ENCODE measurements around the gene PGAM1.

DNA sequence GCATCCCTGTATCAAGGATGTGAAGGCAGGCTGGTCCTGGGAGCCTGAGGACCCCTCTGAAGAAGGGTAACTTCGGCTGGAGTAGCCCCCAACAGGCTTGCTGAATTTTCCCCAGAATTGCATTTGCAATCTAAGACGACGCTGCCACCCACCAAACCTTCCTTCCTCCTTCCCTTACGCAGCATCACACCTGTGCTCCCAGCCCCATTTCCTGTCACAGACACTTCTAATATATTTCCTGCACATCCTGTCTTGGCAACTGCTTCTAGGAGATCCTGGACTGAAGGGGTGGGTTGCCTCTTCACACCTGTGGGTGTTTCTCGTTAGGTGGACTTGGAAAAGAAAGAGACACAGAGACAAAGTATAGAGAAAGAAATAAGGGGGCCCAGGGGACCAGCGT is 9.4 kb upstream of the PGAM1 start:
- TF ChIP-seq, protein P1, sequence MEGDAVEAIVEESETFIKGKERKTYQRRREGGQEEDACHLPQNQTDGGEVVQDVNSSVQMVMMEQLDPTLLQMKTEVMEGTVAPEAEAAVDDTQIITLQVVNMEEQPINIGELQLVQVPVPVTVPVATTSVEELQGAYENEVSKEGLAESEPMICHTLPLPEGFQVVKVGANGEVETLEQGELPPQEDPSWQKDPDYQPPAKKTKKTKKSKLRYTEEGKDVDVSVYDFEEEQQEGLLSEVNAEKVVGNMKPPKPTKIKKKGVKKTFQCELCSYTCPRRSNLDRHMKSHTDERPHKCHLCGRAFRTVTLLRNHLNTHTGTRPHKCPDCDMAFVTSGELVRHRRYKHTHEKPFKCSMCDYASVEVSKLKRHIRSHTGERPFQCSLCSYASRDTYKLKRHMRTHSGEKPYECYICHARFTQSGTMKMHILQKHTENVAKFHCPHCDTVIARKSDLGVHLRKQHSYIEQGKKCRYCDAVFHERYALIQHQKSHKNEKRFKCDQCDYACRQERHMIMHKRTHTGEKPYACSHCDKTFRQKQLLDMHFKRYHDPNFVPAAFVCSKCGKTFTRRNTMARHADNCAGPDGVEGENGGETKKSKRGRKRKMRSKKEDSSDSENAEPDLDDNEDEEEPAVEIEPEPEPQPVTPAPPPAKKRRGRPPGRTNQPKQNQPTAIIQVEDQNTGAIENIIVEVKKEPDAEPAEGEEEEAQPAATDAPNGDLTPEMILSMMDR (IDR thresholded peaks at IDR 0.05; ENCODE audit: low read depth, low read length), result no peak
- TF ChIP-seq, protein P2, sequence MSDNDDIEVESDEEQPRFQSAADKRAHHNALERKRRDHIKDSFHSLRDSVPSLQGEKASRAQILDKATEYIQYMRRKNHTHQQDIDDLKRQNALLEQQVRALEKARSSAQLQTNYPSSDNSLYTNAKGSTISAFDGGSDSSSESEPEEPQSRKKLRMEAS (IDR thresholded peaks at IDR 0.05; ENCODE audit: low read depth, low read length), result no peak
- TF ChIP-seq POLR2A (IDR thresholded peaks at IDR 0.05; ENCODE audit: extremely low read depth, insufficient read length), result no peak
